DND-41 (cell line): Measurements from ENCODE around the gene SF3B3.

Experiments
- CTCF ChIP-seq: IDR thresholded peaks from 2 replicates; pipeline ENCODE4 v1.5.1; 2012; ENCODE audit warnings: borderline replicate concordance, low read length, moderate library complexity, mild to moderate bottlenecking; ENCODE audit not compliant: poor library complexity, severe bottlenecking; ENCODE audit errors: extremely low read depth
- EZH2 ChIP-seq: IDR thresholded peaks from 3 replicates; pipeline ENCODE4 v1.6.1; 2012; ENCODE audit warnings: borderline replicate concordance, low read depth, mild to moderate bottlenecking, moderate library complexity, low read length, inconsistent platforms; ENCODE audit not compliant: severe bottlenecking

- no peak for TF ChIP-seq CTCF
- TF ChIP-seq EZH2 = no peak
Observed at GRCh38 chr16:70544548-70544947, 20.9 kb downstream of the SF3B3 start.
